ENCODE data around the gene CD8B.

- TF ChIP-seq CTCF (IDR thresholded peaks at IDR 0.05) (peak; percentile 90 to 95 (median 92)), POLR2A (IDR thresholded peaks at IDR 0.05) (no peak)
These were observed 53.1 kb downstream of the CD8B start for GRCh38 chr2:86808315-86809161.

All from right lobe of liver (tissue), 4 donors.